HG02852 (cell line): ENCODE data around the gene WNT2B.
A peak's percentile ranks its signal among the peaks of the same experiment; 100 is the strongest.
"Not testable (repeated sequence)": the region's sequence is repeated elsewhere in the genome, so short reads cannot be mapped to it uniquely, and the experiment has no call there.

ENCODE experiments used
- ATAC-seq: cut with Tn5 transposase; IDR thresholded peaks from one replicate; pipeline ENCODE4 v1.9.1; 2021; ENCODE audit warnings: mild to moderate bottlenecking, moderate library complexity; ENCODE audit not compliant: unreplicated experiment

The WNT2B gene

DNA sequence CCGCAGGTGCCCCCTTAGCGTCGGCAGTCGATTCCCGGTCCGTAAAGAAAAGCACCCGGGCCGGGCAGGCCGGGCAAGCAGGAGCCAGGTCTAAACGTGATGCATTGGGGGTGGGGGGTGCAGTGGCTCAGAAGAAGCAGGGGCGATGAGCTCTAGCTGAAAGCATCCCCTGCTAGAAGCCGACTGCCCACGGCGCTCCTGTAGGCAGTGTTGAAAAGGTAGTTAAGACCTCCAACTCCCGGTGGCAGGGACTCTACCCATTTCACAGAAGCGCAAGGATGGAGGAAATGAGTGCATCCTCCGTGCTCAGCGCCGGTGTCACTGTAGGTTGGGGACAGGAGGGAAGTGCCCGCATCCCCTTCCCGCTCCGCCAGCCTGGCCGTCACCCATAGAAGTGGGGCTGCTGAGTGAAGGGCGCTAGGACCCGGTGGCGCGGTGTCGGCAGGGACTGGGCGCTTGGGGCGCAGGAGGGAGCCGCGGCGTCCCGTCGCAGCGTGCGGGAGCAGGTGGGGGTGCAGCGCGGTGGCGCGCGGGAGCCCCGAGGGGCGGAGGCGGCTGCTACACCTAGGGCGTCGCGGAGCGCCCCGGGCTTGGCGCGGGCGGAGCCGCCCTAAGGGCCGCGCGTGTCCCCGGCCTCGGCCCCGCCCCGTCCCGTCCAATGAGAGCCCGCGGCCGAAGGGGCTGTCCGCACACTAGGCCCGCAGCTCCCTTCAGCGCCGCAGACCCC is at the start of gene WNT2B:
WNT2B (plus strand) TSS at position 688 of the 727 bp plus-strand sequence. CDS start 298 bp downstream, outside the sequence.
- peak; percentile 50 for ATAC-seq

DNA sequence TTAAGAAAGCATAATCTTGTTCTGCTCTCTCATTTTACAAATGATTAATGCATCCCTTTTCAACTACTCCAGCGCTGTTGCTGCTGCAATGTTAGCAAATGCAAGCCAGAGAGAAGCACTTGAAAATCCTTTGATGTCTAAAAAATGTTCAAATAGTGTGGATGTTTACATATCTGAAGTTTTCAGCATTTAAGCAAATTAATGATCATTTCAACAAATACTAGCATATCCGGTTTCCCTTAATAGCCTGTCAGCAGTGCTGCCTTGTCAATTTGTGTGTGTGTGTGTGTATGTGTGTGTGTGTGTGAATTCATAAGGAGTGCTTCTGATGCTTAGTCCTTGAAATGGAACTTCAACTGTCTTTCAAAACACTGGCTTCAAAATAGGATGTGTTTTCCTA is 48.1 kb upstream of the WNT2B start:
- no peak for ATAC-seq

DNA sequence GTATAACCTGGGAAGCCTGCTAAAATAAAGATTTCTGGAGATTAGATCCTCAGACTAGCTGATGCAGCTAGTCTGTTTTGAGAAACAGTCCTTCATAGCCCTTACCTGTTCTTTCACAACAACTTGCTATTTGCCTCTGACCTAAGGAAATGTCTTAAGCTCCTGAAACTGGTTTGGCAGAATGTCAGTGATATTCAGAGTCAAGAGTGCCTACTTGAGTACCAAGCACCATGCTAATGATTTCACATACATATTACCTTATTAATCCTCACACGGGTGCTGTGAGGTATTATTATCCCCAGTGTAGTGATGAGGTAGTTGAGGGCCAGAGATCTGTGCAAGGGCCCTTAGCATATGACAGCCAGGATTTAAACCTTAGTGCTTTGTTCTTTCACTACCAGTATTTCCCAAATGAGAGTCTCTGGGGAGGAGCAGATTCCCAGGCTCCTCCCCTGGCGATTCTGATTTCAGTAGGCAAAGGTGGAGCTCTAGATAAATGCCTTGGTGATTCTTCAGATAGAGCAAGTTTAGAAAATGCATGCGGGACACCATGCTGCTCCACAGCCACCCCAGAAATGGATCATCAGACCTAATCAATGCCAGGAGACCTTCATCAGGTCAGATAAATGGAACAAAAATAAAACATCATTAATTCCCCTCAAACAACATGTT is 47.4 kb upstream of the WNT2B start:
- no peak for ATAC-seq

DNA sequence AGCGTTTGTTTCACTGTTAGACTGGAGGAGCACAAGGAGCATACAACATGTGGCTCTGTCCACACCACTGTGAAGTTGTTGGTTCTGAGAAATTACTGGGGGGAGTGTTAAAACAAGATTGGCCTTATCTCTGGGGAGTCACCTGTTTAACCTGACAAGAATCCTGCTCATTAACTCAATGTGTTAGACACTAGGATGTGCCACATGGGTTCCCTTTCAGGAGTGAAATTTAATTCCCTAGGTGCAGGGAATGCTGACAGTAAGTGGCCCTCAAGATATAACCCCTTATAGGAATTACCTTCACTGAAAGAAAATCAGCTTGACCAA is 45.8 kb upstream of the WNT2B start:
- ATAC-seq: no peak

DNA sequence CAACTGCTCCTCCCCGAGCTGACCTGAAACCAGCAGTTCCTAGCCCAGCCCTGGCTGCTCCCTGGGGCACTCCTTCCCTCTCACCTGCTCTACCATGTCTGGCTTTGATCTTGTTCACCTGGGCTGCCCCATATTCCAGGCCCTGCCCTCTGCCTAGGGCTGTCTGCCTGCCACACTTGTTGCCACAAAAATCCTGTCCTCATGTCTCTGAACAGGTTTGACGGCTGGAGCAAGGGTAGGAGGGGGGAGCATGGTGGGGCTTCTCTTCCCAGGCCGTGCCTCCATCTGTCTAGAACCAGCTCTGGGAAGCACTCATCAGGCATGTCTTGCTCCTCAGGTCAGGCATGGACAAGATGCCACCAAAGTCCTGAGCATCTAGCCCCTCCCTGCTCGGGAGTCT is 44.3 kb upstream of the WNT2B start:
- no peak for ATAC-seq

DNA sequence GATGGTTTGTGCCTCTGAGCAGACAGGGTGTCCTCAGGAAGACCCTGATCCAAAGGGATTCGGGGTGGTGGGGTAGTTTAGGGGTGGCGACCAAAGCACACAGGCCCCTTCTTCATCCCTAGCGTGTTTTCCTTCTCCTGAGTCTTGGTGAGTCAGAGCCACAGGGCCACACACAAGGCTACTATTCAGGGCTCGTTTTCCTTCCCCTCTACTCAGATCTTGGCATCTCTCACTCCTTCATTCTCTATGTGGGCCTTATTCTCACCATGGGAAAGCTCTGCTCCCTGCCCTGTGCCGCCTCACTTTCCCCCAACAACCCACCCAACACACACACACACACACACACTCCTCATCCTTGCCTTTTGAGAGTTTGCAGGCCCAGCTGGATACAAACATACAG is 43.6 kb upstream of the WNT2B start:
- ATAC-seq: no peak

DNA sequence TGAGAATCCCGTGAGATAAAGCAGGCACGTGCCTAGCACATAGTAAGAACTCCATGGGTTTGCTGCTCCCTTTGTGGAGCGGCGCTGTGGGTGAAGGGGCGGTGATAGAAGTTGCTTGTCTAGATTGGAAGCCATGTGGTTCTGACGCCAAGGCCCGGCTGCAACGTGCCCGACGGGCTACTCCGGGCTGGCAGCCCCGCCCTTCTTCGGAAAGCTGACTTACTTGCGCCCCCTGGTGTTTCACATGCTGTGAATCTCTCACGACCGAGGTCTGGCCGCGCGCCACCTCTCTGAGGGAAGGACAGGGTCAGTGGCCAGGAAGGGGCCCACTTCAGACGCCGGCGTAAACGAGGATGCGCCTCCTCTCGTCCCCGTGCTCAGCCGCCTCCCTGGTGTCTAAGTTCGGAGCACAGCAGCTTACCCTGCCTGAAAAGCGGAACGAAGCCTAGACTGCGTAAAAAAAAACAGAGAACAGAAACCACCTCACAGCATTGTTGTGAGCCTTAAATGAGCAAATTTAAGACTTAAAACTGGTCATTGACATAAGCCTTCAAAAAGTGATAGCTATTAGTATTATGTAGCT is 42.6 kb upstream of the WNT2B start:
- peak; percentile 86 for ATAC-seq

DNA sequence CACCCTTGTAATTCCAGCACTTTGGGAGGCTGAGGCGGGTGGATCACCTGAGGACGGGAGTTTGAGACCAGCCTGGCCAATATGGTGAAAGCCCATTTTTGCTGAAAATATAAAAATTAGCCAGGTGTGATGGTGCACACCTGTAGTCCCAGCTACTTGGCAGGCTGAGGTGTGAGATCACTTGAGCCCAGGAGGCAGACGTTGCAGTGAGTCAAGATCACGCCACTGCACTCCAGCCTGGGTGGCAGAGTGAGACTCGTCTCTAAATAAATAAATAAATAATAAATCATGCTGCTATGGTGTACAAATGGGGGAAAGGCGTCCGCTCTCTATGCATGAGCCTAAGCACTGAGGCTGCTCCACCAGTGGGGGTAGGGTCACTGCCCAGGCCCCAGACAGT is 38.4 kb upstream of the WNT2B start:
- not testable (repeated sequence) for ATAC-seq

DNA sequence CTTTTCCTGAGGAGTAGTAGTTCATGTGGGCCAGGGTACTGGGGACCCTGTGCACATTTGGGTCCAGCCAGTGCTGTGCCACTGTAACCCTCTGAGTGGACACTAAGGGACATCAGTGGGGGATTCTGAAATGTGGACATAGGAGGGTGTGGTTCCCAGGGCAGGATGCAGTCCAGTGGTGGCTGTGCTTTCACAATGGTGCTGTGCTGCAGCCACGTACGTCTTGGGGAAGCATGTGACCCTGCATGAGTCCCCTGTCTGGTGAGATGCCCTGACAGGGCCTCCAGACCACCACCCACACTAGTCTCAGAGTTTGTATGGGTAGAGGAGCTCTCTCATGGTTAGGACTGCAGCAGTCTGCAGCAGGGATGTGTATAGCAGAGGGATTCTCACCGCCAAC is 37.8 kb upstream of the WNT2B start:
- ATAC-seq: no peak

DNA sequence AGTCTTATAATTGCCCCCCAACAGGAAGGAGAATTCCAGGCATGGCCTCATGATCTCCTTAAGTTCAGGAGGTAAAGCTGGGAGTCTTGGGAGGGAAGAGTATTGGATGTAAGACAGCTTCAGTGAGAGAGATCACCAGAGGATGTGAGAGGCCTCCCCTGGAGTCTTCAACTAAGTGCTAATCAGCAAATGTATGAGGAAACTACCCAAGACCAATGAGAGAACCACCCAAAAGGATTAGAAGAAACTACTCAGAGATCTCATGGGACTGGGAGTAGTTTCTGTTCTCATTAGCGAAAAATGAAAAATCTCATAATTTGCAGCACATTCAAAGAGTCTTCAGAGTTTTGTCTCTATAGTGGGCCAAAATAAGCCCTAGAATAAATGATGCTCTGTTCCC is 36.6 kb upstream of the WNT2B start:
- no peak for ATAC-seq

DNA sequence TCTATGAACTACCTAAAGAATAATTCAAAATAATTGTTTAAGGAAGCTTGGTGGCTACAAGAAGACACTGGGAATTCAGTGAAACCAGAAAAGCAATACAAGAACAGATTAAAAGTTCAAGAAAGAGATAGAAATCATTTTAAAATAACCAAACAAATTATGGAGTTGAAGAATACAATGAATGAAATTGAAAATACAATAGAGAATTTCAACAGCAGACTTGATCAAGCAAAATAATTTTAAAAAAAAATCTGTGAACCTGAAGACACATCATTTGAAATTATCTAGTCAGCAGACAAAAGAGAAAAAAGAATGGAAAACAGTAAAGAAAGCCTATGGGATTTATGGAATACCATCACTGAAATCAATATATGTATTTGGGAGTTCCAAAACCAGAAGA is 31.2 kb upstream of the WNT2B start:
- no peak for ATAC-seq

DNA sequence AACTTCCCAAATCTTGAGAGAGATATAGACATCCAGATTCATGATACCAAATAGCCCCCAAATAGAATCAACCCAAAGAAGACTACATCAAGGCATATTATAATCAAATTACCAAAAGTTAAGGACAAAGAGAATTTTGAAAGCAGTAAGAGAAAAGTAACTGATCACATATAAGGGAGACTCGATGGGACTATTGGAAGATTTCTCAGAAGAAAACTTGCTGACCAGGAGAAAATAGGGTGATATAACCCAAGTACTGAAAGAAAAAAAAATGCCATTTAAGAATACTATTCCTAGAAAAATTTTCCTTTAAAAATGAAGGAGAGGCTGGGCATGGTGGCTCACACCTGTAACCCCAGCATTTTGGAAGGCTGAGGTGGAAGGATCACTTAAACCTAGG is 30.5 kb upstream of the WNT2B start:
- no peak for ATAC-seq

DNA sequence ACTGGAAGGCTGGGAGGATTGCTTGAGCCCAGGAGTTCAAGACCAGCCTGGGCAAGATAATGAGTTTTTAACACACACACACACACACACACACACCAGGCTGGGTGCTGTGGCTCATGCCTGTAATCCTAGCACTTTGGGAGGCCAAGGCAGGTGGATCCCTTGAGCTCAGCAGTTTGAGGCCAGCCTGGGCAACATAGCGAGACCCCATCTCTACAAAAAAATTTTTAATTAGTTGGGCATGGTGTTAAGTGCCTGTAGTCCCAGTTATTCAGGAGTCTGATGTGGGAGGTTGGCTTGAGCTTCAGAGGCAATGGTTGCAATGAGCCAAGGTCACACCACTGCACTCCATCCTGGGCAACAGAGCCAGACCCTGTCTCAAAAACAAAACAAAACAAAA is 22.7 kb upstream of the WNT2B start:
- ATAC-seq: not testable (repeated sequence)

DNA sequence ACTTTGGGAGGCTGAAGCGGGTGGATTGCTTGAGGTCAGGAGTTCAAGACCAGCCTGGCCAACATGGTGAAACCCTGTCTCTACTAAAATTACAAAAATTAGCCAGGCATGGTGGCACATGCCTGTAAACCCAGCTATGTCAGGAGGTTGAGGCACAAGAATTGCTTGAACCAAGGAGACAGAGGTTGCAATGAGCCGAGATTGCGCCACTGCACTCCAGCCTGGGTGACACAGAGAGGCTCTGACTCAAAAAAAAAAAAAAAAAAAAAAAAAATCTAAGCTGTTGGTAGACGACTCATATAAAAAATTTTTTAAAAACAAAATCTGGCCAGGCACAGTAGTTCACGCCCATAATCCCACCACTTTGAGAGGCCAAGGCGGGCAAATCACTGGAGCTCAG is 21.1 kb upstream of the WNT2B start:
- not testable (repeated sequence) for ATAC-seq

DNA sequence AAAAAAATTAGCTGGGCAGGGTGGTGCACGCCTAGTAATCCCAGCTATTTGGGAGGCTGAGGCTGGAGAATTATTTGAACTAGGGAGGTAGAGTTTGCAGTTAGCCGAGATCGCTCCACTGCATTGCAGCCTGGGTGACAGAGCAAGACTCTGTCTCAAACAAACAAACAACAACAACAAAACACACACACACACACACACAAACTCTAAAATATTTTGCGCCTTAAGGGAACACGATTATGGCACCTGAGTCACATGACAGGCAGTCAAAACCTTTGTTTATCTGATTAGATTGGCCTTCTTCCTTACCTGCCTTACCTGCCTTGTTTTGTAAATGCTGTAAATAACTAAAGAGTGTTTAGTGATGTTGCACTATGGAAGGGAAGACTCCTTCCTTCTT is 20.6 kb upstream of the WNT2B start:
- no peak for ATAC-seq

DNA sequence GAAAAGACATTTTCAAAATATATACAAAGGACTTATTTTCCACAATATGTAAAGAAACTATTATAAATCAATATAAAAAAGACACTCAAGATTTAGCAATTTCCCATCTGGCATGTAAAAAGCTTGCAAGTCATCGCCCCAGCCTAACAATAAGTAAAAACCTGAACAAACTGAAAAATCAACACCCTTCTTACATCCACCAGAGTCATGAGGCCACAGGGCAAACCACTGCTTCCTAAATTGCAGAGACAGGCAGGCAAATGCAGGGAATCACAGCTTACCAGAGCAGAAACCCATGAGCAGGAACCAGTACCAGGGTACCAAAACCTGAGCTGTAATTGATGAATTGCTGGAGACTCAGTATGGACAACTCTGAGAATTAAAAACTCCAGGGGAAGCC is 16.7 kb upstream of the WNT2B start:
- ATAC-seq: no peak

DNA sequence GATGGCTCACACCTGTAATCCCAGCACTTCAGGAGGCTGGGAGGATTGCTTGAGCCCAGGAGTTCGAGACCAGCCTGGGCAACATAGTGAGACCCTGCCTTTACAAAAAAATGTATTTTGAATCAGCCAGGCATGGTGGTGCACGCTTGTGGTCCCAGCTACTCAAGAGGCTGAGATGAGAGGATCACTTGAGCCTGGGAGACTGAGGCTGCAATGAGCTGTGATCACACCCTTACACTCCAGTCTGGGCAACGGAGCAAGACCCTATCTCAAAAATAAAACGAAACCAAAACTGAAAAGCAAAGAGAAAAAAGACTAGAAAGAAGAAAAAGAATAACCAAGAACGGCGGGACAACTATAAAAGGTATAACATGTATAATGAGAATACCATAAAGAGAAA is 15.4 kb upstream of the WNT2B start:
- no peak for ATAC-seq

DNA sequence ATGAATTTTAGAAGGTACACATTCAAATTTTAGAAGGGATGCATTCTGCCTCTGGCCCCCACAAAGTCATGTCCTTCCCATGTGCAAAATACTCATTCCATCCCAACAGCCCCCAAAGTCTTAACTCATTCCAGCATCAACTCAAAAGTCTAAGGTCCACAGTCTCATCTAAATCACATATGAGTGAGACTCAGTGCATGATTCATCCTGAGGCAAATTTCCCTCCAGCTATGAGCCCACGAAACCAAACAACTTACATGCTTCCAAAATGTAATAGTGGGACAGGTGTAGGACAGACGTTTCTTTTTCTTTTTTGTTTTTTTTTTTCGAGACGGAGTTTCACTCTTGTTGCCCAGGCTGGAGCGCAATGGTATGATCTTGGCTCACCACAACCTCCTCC is 12.5 kb upstream of the WNT2B start:
- ATAC-seq: no peak

DNA sequence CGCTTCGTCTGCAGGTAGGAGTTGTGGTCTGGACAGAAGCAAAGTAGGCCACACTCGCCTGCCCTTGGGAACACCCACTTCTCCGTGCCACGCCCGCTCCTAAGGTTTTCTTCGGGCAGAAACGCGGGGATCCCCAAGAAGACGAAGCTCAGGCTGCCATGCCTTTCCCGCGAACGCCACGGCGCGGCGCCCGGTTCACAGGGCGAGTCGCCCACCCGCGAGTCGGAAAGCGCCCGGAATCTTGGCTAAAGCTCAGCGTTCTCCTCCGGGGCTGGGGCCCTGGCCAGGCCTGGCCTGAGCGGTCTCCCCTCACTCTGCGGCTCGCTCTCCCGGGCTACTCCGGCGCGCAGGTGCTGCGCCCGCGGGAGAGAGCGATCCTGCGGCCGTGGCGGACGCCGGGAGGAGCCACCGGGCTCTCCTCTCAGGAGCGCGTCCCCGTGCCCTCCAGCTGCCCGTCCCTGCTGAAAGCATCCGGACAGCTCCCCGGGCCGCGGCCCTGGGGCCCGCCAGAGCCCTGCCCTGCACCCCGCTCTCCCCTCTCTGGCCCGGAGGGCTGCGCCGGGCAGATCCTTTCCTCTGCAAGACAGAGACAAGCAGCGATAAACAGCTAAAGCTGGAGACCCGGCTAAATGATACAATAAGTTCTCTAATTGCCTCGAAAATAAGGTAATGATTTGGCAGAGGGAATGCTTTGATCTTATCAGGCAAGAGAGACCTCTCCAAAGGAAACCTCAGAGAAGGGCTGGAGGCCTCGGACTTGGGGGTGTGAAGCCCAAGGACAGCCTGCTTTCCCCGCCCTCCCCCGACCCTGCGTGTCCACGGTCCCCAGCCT is 6.7 kb upstream of the WNT2B start:
- peak; percentile 53 for ATAC-seq

DNA sequence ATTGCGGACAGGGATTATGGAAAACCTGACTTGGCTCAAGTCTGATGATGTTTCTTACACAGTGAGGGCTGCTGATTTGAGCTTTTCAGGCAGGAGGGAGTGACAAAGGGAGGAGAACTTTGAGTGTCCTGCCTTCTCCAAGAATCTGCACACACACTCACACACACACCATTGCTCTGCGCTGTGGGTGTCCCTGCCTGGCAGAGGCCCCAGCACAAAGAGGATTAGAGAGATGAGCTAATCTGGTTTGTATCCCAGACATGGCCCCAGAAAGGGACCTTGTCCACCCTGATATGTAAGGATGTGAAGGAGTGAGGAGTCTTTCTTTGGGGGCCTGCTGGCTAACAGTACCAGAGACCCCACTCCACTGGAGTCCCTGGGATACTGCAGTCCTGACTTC is 5.9 kb upstream of the WNT2B start:
- no peak for ATAC-seq

DNA sequence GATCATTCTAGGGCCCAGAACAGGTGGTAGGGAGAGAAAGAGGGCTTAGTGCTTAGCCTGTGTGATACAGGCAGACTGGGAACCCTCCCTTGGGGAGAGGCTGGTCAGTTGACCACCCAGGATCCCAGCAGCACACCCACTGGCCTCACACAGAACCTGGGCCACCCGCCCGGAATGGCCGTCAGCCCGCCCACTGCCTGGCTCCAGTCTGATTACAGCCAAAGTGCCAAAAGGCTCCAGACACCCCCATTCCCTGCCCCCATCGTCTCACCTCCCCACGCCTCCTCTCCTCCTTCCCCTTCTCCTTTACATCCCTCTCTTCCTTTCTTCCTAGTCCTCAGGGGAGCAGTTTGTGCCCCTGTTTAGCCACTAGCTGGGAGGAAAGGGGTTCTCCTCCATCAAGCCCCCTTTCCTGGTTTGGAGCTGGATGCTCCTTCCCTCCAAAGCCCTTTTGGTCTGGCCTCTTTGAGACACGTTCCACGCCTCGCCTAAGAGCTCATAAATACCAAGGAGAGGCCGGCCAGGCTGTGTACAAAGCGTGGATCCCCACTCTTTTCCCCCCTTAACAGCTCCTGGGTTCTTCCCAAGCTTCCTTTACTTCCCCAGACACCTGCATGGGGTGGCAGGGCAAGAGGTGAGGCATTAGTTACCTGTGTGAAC is 4.6 kb upstream of the WNT2B start:
- ATAC-seq: no peak
